Omental fat pad (tissue), 4 donors: ENCODE measurements around the gene KCTD5. TPM values are rescaled to one million over a fixed set of nuclear protein-coding genes. Genes with fewer than 3 reads are reported as not detected.
"Not testable (repeated sequence)": the region's sequence is repeated elsewhere in the genome, so short reads cannot be mapped to it uniquely, and the experiment has no call there.

ENCODE experiments used
- ATAC-seq: fragments of 150-250 bp; one replicate; pipeline ENCODE4 v1.9.1; 2016; ENCODE audit warnings: mild to moderate bottlenecking, moderate library complexity; ENCODE audit not compliant: low FRiP score
- DNase-seq: peaks from one replicate; pipeline ENCODE4 v3.0.0-alpha.2; 2019; ENCODE audit warnings: low spot score
- total RNA-seq, 4 donors: library from RNA; depleted of rRNA; stranded (reverse); fragments of >200 nt; gene quantifications; one replicate each; pipeline ENCODE4 v1.1.0, GENCODE V29; 2016
- TF ChIP-seq, protein P1 (sequence below), 3 donors: fragments of 450-650 bp; IDR thresholded peaks; one replicate each; pipeline ENCODE4 v1.5.1; 2016 to 2017; ENCODE audit warnings: antibody characterized with exemption in 3 of 3, mild to moderate bottlenecking in 3 of 3, moderate library complexity in 2 of 3

KCTD5 gene, protein sequence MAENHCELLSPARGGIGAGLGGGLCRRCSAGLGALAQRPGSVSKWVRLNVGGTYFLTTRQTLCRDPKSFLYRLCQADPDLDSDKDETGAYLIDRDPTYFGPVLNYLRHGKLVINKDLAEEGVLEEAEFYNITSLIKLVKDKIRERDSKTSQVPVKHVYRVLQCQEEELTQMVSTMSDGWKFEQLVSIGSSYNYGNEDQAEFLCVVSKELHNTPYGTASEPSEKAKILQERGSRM
- 10 to 100 TPM; 10.9 to 21.1 (median 20.1) TPM for total RNA-seq

DNA sequence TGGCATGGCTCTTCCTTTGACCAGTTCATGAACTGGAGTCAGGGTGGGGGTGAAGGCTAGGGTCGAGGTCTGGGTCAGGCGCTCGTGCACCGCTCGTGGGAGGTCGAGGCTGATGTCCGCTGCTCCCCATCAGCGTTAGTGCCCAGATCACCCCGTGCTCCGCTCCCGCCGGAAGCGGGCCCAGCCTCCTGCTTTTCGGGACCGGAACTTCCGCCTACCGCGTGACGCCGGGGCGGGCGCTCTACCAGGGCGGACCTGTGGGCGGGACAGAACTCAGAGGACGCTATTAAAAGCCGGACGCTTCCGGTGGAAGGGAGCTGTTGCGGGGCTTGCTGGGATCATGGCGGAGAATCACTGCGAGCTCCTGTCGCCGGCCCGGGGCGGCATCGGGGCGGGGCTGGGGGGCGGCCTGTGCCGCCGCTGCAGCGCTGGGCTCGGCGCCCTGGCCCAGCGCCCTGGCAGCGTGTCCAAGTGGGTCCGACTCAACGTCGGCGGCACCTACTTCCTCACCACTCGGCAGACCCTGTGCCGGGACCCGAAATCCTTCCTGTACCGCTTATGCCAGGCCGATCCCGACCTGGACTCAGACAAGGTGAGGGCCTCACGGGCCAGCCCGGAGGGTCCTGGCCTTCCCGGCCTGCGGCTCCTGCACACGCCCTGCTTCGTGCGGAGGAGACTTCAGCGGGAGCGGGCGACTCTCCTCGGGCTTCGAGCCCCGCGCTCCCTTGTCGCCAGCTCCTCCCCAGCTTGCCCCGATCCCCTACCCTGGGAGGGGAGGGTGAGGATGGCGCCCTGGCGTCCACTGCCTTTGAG is at the start of gene KCTD5:
TSS of gene KCTD5 (plus strand) at position 315 of the 813 bp plus-strand sequence. CDS start at position 341, 26 bp downstream.
- TF ChIP-seq, protein P1, sequence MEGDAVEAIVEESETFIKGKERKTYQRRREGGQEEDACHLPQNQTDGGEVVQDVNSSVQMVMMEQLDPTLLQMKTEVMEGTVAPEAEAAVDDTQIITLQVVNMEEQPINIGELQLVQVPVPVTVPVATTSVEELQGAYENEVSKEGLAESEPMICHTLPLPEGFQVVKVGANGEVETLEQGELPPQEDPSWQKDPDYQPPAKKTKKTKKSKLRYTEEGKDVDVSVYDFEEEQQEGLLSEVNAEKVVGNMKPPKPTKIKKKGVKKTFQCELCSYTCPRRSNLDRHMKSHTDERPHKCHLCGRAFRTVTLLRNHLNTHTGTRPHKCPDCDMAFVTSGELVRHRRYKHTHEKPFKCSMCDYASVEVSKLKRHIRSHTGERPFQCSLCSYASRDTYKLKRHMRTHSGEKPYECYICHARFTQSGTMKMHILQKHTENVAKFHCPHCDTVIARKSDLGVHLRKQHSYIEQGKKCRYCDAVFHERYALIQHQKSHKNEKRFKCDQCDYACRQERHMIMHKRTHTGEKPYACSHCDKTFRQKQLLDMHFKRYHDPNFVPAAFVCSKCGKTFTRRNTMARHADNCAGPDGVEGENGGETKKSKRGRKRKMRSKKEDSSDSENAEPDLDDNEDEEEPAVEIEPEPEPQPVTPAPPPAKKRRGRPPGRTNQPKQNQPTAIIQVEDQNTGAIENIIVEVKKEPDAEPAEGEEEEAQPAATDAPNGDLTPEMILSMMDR (IDR thresholded peaks at IDR 0.05): no peak
- ATAC-seq (peak; percentile 93), DNase-seq (peak; percentile 89)

DNA sequence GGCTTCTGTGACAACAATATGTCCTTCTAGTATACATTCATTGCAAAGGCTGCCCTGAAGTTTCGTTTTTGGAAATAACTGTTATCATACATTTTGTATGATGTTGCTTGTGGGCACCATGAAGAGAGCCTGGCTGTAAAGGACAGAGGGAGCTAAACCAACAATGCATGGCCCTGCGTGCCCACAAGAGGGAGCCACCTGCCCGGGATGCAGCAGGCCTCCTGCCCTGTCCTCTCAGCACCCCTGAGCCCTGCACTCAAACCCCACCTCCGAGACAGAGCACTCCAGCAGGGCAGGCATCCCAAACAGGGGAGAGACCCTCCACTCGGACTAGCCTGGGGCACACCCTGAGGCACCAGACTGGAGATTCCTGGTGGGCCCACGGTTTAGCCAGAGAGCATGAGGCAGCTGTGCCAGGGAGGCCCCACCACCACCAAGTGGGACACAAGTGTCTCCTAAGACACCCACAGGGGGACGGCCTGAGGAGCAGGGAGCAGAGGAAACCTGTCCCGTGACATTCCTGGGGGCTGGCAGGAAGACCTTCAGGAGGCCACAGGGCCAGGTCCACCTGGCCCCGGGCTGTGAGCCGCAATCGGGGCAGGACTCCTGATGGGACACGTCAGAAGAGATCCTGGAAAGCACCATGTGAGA is 43.1 kb upstream of the KCTD5 start:
- not testable (repeated sequence) for ATAC-seq, DNase-seq

DNA sequence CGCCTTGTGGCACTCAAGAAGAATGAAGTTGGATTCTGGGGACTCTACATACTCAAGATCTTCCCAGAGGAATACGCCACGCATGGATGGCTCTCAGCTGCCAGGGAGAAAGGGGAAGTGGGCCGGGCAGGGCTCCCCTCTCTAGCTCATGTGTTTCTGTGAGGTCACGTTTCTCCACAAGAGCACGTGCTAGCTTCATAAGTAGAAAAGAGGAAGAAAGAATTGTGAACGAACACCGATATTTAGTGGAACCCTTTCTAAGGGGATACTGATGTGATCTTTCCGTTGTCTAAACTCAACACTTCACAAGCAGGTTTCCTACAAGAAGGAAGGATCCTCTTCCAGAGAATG is 42.6 kb upstream of the KCTD5 start:
- not testable (repeated sequence) for ATAC-seq

DNA sequence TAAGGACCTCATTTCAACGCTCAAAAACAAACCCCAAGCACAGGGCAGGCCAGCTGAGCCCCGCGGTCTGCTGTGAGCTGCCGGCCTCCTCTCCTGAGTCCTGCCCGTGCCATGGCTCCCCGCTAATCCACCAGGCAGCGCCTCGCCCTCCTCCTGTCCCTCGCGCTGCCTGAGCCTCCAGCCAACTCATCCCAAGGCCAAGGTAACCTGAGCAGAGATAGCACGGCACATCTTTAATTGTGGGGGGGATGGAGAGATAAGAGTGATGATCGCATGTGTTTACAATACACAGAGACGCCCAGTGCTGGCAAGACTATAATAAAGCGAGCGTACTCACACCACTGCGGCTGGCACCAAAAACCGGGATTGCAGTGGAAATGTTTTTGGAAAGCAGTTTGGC is 39.8 kb upstream of the KCTD5 start:
- DNase-seq, ATAC-seq: not testable (repeated sequence)

More for the DNA sequence above, 42.6 kb upstream of the KCTD5 start:
- not testable (repeated sequence) for DNase-seq

DNA sequence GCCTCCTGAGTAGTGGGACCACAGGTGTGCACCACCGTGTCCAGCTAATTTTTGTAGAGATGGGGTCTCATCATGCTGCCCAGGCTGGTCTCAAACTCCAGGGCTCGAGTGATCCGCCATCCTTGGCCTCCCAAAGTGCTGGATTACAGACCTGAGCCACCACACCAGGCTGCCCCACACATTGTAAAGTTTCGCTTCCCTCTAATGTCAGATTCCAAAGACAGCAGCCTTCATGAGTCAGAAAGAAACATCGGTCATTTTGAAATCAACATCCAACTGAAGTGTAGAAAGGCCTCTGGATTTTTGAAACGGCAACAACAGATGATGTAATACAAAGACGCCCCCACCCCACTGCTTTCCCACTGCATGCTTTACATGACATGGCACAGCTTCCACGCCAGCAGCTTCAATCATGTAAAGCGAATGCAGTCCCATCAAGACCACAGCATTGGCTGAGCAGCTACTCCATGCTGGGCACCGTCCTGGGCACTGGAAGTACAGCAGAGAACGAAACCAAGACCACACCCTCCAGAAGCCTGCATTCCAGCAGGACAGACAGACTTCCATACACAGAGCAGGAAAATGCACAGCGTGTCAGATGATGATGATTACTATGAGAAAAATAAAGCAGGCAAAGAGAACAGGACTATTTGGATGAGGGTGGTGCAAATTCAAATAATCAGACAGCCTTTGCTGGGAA is 37.4 kb upstream of the KCTD5 start:
- ATAC-seq: peak; percentile 40
- not testable (repeated sequence) for DNase-seq

DNA sequence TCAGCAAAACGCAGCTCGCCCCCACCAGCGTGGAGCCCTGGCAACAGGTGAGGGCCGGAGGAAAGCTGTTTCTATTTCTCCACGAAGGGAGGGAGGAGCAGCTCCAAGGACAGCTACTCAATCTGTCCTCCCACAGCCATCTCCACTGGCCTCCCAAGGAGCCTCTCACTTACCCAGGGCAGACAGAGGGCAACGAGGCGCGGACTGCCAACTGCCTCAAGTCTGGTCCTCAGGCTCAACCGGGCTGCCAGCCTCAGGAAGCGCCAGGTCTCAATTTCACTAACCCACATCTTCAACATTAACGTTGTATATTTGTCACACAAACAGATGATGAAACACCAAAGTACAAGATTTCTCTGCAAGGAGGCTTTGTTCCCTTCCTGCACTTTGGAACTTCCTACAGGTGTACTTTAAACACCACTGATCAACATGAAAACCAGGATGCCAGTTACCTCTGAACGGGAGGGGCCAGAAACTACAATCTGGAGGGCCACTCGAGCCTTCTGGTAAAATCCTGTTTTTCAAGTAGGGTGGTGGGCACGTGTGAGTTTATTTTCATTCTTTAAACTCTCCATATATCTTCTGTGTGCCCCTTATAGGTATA is 31.0 kb upstream of the KCTD5 start:
- peak; percentile 36 for ATAC-seq
- DNase-seq: not testable (repeated sequence)

DNA sequence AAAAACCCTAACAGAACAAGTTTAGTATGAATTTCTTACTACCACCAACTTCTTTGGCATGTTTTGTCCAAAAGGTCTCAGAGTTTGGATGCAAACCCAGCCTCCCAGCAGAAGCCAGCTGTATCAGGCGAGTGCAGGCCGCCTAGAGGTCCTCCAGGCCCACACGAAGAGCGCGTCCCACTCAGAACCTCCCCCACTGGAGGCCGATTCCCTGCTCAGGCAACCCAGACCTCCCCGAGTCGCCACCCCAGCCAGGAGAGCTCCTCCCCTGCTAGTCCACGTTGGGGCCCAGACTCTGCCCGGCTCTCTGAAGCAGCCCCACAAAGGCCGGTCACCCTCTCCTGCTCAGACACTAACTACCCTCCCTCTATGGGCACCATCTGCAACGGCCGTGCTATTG is 28.4 kb upstream of the KCTD5 start:
- DNase-seq: not testable (repeated sequence)
- ATAC-seq: peak; percentile 37

DNA sequence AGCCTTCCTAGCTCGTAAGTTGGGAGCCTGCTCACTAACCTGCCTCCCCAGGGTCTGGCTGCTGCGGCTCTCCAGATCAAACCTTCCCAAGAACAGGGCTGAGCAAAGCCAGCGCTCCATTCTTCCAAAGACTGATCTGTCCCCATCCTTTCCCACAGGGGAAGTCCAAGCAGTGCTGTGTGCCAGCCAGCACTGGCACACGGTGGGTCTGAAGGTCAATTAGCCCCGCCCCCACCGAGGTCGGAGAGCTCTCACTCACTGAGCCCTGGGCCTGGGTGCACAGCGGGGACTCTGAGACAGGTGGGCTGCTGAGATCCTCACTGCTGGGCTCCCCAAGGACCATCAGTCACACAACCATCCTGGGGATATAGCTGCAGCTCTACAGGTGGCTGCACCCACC is 27.4 kb upstream of the KCTD5 start:
- not testable (repeated sequence) for DNase-seq, ATAC-seq

DNA sequence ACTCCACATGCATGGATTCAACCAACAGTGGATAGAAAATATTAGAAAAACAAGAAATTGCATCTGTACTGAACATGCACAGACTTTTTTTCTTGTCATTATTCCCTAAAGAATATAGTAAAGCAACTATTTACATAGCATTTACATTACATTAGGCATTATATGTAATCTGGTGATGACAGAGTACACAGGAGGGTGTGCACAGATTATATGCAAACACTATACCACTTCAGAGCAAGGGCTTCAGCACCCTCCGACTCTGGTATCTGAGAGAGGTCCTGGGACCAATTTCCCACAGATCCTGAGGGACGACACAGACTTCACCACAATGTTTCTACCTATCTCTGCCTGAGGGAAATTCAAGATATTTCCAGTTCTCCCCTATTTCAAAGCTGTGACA is 25.3 kb upstream of the KCTD5 start:
- DNase-seq (no peak), ATAC-seq (no peak)
- TF ChIP-seq, protein P1 (IDR thresholded peaks at IDR 0.05): no peak

DNA sequence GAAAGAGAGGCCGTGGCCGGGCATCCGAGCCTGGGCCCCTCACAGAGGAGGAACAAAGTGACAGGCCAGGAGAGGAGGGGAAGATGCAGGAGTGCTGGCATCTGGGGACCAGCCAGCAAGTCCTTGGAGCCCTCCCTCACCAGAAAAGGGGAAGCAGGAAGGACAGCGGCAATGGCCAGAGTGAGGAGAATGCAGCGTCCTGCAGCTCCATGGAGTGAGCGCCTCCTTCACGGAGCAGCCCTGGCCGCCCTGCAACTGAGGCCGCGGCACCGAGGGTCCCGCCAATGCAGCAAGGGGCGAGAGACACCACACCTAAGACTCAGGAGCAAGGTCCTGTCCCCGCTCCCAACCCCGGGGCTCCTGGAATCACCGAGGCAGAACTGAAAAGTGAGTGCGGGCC is 24.5 kb upstream of the KCTD5 start:
- not testable (repeated sequence) for ATAC-seq, DNase-seq

DNA sequence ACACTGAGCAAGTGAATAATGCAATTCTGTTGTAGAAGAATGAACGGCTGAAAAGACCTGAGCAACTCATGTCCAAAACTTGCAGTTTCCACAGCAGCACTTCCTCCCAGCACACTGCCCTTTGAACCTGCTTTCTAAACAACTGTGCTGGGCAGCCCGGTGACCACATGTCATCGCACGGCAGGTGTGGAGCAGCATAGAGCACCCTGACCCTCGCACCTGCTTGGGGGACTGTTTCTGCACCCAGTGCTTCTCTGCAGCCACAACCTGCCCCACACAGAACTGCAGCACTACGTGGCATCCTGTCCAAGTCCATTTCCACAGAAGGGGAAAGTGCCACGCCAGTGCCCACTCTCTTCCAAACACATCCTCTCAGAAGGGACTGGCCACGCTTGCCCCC is 22.8 kb upstream of the KCTD5 start:
- not testable (repeated sequence) for ATAC-seq, DNase-seq

DNA sequence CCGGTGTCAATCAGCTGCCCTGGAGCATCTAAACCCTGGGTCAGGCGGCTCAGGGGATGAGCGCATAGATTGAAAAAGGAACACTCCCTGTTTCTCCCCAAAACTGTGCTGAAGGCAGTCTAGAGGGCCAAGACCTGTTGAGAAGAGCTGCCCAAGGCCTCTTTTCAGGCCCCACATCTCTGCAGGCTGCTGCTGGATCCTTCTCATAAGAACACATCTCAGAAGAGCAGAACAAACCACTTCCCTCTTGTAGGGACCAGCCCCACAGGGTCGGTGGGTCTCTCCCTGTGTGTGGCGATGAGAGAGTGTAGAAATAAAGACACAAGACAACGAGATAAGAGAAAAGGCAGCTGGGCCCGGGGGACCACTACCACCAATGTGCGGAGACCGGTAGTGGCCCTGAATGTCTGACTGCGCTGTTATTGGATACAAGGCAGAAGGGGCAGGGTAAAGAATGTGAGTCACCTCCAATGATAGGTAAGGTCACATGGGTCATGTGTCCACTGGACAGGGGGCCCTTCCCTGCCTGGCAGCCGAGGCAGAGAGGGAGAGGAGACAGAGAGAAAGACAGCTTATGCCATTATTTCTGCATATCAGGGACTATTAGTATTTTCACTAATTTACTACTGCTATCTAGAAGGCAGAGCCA is 22.2 kb upstream of the KCTD5 start:
- DNase-seq, ATAC-seq: not testable (repeated sequence)

DNA sequence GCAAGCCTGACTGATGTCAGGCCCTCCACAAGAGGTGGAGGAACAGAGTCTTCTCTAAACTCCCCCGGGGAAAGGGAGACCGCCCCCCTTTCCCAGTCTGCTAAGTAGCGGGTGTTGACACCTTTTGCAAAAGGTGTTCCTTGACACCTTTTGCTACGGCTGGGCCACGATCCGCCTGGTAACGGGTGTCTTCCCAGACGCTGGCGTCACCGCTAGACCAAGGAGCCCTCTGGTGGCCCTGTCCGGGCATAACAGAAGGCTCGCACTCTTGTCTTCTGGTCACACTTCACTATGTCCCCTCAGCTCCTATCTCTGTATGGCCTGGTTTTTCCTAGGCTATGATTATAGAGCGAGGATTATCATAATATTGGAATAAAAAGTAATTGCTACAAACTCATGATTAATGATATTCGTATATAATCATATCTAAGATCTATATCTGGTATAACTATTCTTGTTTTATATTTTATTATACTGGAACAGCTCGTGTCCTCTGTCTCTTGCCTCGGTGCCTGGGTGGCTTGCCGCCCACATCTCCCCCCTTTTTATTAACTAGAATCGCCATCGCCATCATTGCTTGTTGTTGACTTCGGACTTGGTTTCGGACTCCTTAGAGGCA is 21.5 kb upstream of the KCTD5 start:
- not testable (repeated sequence) for ATAC-seq, DNase-seq
